ENCODE data around the gene RASA4.
"Not testable (repeated sequence)": the region's sequence is repeated elsewhere in the genome, so short reads cannot be mapped to it uniquely, and the experiment has no call there.

DNA sequence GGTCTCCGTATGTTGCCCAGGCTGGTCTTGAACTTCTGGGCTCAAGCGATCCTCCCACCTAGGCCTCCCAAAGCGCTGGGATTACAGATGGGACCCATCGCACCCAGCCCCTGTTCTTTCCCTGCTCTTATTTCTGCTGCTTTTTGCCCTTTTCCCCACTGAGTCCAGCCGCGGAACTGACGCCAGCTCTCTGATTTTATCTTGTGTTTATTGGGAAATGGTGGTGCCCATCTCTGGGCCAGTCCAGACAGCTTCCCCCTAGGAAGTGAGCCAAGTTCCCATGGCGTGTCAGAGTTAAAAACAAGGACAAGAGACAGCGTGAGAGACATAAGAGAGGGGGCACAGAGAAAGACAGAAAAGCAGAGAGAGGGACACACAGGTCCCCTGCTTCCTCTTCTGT lies 14.1 kb upstream of the RASA4 start:
- not testable (repeated sequence) for TF ChIP-seq TAF1 (IDR thresholded peaks at IDR 0.05; ENCODE audit: borderline replicate concordance, low read depth, low read length); POLR2AphosphoS5 (IDR thresholded peaks at IDR 0.05; ENCODE audit: low read depth, low read length)
